ENCODE measurements around the gene LTA4H. TPM values are rescaled to one million over a fixed set of nuclear protein-coding genes. Genes with fewer than 3 reads are reported as not detected.

Gene LTA4H
- total RNA-seq, 4 donors from 2014 or later: 66.0 to 84.7 (median 75.5) TPM

DNA sequence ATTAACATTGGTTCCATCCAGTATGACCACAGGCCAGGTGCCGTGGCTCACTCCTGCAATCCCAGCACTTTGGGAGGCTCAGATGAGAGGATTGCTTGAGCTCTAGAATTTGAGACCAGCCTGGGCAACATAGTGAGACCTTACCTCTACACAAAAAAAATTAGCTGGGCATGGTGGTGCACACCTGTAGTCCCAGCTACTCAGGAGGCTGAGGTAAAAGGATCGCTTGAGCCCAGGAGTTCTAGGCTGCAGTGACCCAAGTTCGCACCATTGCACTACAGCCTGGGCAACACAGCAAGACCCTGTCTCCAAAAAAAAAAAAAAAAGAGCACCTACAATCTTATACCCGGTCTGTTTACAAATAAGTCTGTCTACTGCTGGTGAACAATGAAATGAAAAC, 9.9 kb downstream of the LTA4H start:
- H3K4me3 ChIP-seq (ENCODE audit: low read depth, poor library complexity, severe bottlenecking): no peak overlapping the region
- TF ChIP-seq, protein P1, sequence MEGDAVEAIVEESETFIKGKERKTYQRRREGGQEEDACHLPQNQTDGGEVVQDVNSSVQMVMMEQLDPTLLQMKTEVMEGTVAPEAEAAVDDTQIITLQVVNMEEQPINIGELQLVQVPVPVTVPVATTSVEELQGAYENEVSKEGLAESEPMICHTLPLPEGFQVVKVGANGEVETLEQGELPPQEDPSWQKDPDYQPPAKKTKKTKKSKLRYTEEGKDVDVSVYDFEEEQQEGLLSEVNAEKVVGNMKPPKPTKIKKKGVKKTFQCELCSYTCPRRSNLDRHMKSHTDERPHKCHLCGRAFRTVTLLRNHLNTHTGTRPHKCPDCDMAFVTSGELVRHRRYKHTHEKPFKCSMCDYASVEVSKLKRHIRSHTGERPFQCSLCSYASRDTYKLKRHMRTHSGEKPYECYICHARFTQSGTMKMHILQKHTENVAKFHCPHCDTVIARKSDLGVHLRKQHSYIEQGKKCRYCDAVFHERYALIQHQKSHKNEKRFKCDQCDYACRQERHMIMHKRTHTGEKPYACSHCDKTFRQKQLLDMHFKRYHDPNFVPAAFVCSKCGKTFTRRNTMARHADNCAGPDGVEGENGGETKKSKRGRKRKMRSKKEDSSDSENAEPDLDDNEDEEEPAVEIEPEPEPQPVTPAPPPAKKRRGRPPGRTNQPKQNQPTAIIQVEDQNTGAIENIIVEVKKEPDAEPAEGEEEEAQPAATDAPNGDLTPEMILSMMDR (IDR thresholded peaks at IDR 0.05): no peak
- TF ChIP-seq POLR2A (IDR thresholded peaks at IDR 0.05): no peak
- DNase-seq (ENCODE audit: low spot score in 2 of 2): no peak
- intact Hi-C loops (cut with DNase I; ENCODE audit: low total_unique reads): no loop called here
- 99% methylated on average over 4 of the region's 4 CpGs for WGBS, 2 donors

GRCh38 chr12:96020314-96021003, 14.9 kb downstream of the LTA4H start:
- TF ChIP-seq, protein P1 (IDR thresholded peaks at IDR 0.05): no peak
- no peak for TF ChIP-seq POLR2A (IDR thresholded peaks at IDR 0.05)
- WGBS, 2 donors: 73 to 82% methylated on average over 3 of the region's 3 CpGs
- intact Hi-C loops (cut with DNase I; ENCODE audit: low total_unique reads): no loop called here
- no peak overlapping the region for H3K4me3 ChIP-seq (ENCODE audit: low read depth, poor library complexity, severe bottlenecking)
- no peak for DNase-seq (ENCODE audit: low spot score in 2 of 2)

- 82 to 87% methylated on average over 5 of the region's 5 CpGs for WGBS, 2 donors
- H3K4me3 ChIP-seq (ENCODE audit: low read depth, poor library complexity, severe bottlenecking): no peak overlapping the region
- intact Hi-C loops (cut with DNase I; ENCODE audit: low total_unique reads): no loop called here
- no peak for DNase-seq (ENCODE audit: low spot score in 2 of 2)
- no peak for TF ChIP-seq POLR2A (IDR thresholded peaks at IDR 0.05)
- TF ChIP-seq, protein P1 (IDR thresholded peaks at IDR 0.05): no peak
These were observed 19.7 kb downstream of the LTA4H start for GRCh38 chr12:96015672-96016071.

- intact Hi-C loops (cut with DNase I; ENCODE audit: low total_unique reads): no loop called here
- TF ChIP-seq, protein P1 (IDR thresholded peaks at IDR 0.05): no peak
- TF ChIP-seq POLR2A (IDR thresholded peaks at IDR 0.05): no peak
- no peak overlapping the region for H3K4me3 ChIP-seq (ENCODE audit: low read depth, poor library complexity, severe bottlenecking)
- DNase-seq (ENCODE audit: low spot score in 2 of 2): no peak
- WGBS, 2 donors: 92% methylated on average over 3 of the region's 3 CpGs
These were observed 20.3 kb downstream of the LTA4H start for GRCh38 chr12:96014943-96015599.

DNA sequence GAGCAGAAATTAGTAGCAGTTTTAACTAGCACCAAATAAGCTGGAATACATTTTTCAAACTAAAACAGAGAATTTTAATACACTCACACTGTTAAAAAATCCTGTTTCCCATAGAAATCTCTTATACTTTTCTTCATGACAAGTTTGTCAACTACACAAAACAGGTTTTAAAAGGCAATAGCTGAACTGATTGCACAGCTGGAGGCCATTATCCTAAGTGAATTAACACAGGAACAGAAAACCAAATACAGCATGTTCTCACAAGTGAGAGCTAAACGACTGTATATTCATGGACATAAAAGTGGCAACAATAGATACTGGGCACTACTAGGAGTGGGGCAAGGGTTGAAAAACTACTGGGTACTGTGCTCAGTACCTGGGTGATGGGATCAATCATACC, 27.7 kb downstream of the LTA4H start:
- intact Hi-C loops (cut with DNase I; ENCODE audit: low total_unique reads): no loop called here
- DNase-seq (ENCODE audit: low spot score in 2 of 2): no peak
- TF ChIP-seq POLR2A (IDR thresholded peaks at IDR 0.05): no peak
- TF ChIP-seq, protein P1 (IDR thresholded peaks at IDR 0.05): no peak
- 24 to 31% methylated on average over 1 of the region's 1 CpG for WGBS, 2 donors
- H3K4me3 ChIP-seq (ENCODE audit: low read depth, poor library complexity, severe bottlenecking): no peak overlapping the region
